Measurements from ENCODE around the gene PRPF40A. TPM values are rescaled to one million over a fixed set of nuclear protein-coding genes. Genes with fewer than 3 reads are reported as not detected.

Gene PRPF40A
- total and polyA plus RNA-seq, 4 donors, result 22.7 to 73.3 (median 42.0) TPM

- Histone ChIP-seq H3K4me1 (ENCODE audit: control insufficient read depth in 1 of 2, insufficient read depth in 2 of 2, low read length in 2 of 2) (no peaks in the 10 kb centered on the region), H3K36me3 (ENCODE audit: control insufficient read depth in 1 of 2, insufficient read depth in 2 of 2, low read length in 1 of 2) (peaks cover 3 to 5% of the 10 kb centered on the region in 2 donors), H3K9me3 (ENCODE audit: control insufficient read depth, low read length) (no peaks in the 10 kb centered on the region), H3K4me3 (ENCODE audit: low read length in 2 of 2) (no peak overlapping the region), H3K27ac (ENCODE audit: low read depth in 1 of 2, low read length in 2 of 2) (no peak overlapping the region), H3K27me3 (ENCODE audit: control insufficient read depth in 1 of 2, insufficient read depth in 2 of 2, low read length in 1 of 2) (no peaks in the 10 kb centered on the region)
- intact Hi-C loops (cut with DNase I), result no loop called here
- ATAC-seq (ENCODE audit: low FRiP score) (no peak), DNase-seq (no peak)
- WGBS, 2 donors, result 96% methylated on average over 5 of the region's 5 CpGs
These were observed 102.1 kb downstream of the PRPF40A start for GRCh38 chr2:152615177-152615576.

GRCh38 chr2:152613235-152613634, 104.0 kb downstream of the PRPF40A start:
- Histone ChIP-seq H3K4me3 (ENCODE audit: low read length in 2 of 2) (no peak overlapping the region), H3K4me1 (ENCODE audit: control insufficient read depth in 1 of 2, insufficient read depth in 2 of 2, low read length in 2 of 2) (no peaks in the 10 kb centered on the region), H3K9me3 (ENCODE audit: control insufficient read depth, low read length) (no peaks in the 10 kb centered on the region), H3K27ac (ENCODE audit: low read depth in 1 of 2, low read length in 2 of 2) (no peak overlapping the region), H3K36me3 (ENCODE audit: control insufficient read depth in 1 of 2, insufficient read depth in 2 of 2, low read length in 1 of 2) (peaks cover 0 to 2% of the 10 kb centered on the region in 2 donors), H3K27me3 (ENCODE audit: control insufficient read depth in 1 of 2, insufficient read depth in 2 of 2, low read length in 1 of 2) (no peaks in the 10 kb centered on the region)
- DNase-seq, result no peak
- no peak for ATAC-seq (ENCODE audit: low FRiP score)
- intact Hi-C loops (cut with DNase I), result no loop called here
- 70 to 71% methylated on average over 2 of the region's 2 CpGs for WGBS, 2 donors

- DNase-seq (peak in 1 of 2 donors; percentile 62), ATAC-seq (ENCODE audit: low FRiP score) (peak; percentile 90)
- no peak overlapping the region for H3K27ac ChIP-seq (ENCODE audit: low read depth in 1 of 2, low read length in 2 of 2)
- H3K27me3 ChIP-seq (ENCODE audit: control insufficient read depth in 1 of 2, insufficient read depth in 2 of 2, low read length in 1 of 2), result no peaks in the 10 kb centered on the region
- intact Hi-C loops (cut with DNase I), result no loop called here
- WGBS, 2 donors, result 68 to 73% methylated on average over 5 of the region's 5 CpGs
- H3K4me3 ChIP-seq (ENCODE audit: low read length in 2 of 2), result no peak overlapping the region
- no peaks in the 10 kb centered on the region for H3K36me3 ChIP-seq (ENCODE audit: control insufficient read depth in 1 of 2, insufficient read depth in 2 of 2, low read length in 1 of 2)
- H3K9me3 ChIP-seq (ENCODE audit: control insufficient read depth, low read length), result no peaks in the 10 kb centered on the region
- peaks cover 0 to 2% of the 10 kb centered on the region in 2 donors for H3K4me1 ChIP-seq (ENCODE audit: control insufficient read depth in 1 of 2, insufficient read depth in 2 of 2, low read length in 2 of 2)
These were observed 105.6 kb downstream of the PRPF40A start for GRCh38 chr2:152611458-152612231.

- DNase-seq (no peak), ATAC-seq (ENCODE audit: low FRiP score) (no peak)
- peaks cover 0 to 2% of the 10 kb centered on the region in 2 donors for H3K4me1 ChIP-seq (ENCODE audit: control insufficient read depth in 1 of 2, insufficient read depth in 2 of 2, low read length in 2 of 2)
- no peak overlapping the region for H3K27ac ChIP-seq (ENCODE audit: low read depth in 1 of 2, low read length in 2 of 2)
- H3K9me3 ChIP-seq (ENCODE audit: control insufficient read depth, low read length), result no peaks in the 10 kb centered on the region
- intact Hi-C loops (cut with DNase I), result no loop called here
- 40 to 95% methylated on average over 1 of the region's 1 CpG for WGBS, 2 donors
- H3K27me3 ChIP-seq (ENCODE audit: control insufficient read depth in 1 of 2, insufficient read depth in 2 of 2, low read length in 1 of 2), result no peaks in the 10 kb centered on the region
- no peak overlapping the region for H3K4me3 ChIP-seq (ENCODE audit: low read length in 2 of 2)
- H3K36me3 ChIP-seq (ENCODE audit: control insufficient read depth in 1 of 2, insufficient read depth in 2 of 2, low read length in 1 of 2), result no peaks in the 10 kb centered on the region
These were observed 107.6 kb downstream of the PRPF40A start for GRCh38 chr2:152609699-152610098.

GRCh38 chr2:152609154-152609553, 108.1 kb downstream of the PRPF40A start:
- Histone ChIP-seq H3K36me3 (ENCODE audit: control insufficient read depth in 1 of 2, insufficient read depth in 2 of 2, low read length in 1 of 2) (no peaks in the 10 kb centered on the region), H3K4me3 (ENCODE audit: low read length in 2 of 2) (no peak overlapping the region), H3K27me3 (ENCODE audit: control insufficient read depth in 1 of 2, insufficient read depth in 2 of 2, low read length in 1 of 2) (no peaks in the 10 kb centered on the region), H3K27ac (ENCODE audit: low read depth in 1 of 2, low read length in 2 of 2) (no peak overlapping the region), H3K9me3 (ENCODE audit: control insufficient read depth, low read length) (no peaks in the 10 kb centered on the region), H3K4me1 (ENCODE audit: control insufficient read depth in 1 of 2, insufficient read depth in 2 of 2, low read length in 2 of 2) (peaks cover 0 to 2% of the 10 kb centered on the region in 2 donors)
- DNase-seq, result no peak
- 72 to 76% methylated on average over 2 of the region's 2 CpGs for WGBS, 2 donors
- ATAC-seq (ENCODE audit: low FRiP score), result no peak
- intact Hi-C loops (cut with DNase I), result no loop called here

- ATAC-seq (ENCODE audit: low FRiP score) (no peak), DNase-seq (no peak)
- H3K27ac ChIP-seq (ENCODE audit: low read depth in 1 of 2, low read length in 2 of 2), result no peak overlapping the region
- WGBS, 2 donors, result 87 to 96% methylated on average over 7 of the region's 7 CpGs
- H3K36me3 ChIP-seq (ENCODE audit: control insufficient read depth in 1 of 2, insufficient read depth in 2 of 2, low read length in 1 of 2), result no peaks in the 10 kb centered on the region
- no peaks in the 10 kb centered on the region for H3K27me3 ChIP-seq (ENCODE audit: control insufficient read depth in 1 of 2, insufficient read depth in 2 of 2, low read length in 1 of 2)
- peaks cover 0 to 2% of the 10 kb centered on the region in 2 donors for H3K4me1 ChIP-seq (ENCODE audit: control insufficient read depth in 1 of 2, insufficient read depth in 2 of 2, low read length in 2 of 2)
- H3K9me3 ChIP-seq (ENCODE audit: control insufficient read depth, low read length), result no peaks in the 10 kb centered on the region
- intact Hi-C loops (cut with DNase I), result no loop called here
- H3K4me3 ChIP-seq (ENCODE audit: low read length in 2 of 2), result no peak overlapping the region
These were observed 109.4 kb downstream of the PRPF40A start for GRCh38 chr2:152607793-152608300.

- Histone ChIP-seq H3K27ac (ENCODE audit: low read depth in 1 of 2, low read length in 2 of 2) (no peak overlapping the region), H3K4me3 (ENCODE audit: low read length in 2 of 2) (no peak overlapping the region), H3K27me3 (ENCODE audit: control insufficient read depth in 1 of 2, insufficient read depth in 2 of 2, low read length in 1 of 2) (no peaks in the 10 kb centered on the region), H3K36me3 (ENCODE audit: control insufficient read depth in 1 of 2, insufficient read depth in 2 of 2, low read length in 1 of 2) (no peaks in the 10 kb centered on the region), H3K9me3 (ENCODE audit: control insufficient read depth, low read length) (no peaks in the 10 kb centered on the region), H3K4me1 (ENCODE audit: control insufficient read depth in 1 of 2, insufficient read depth in 2 of 2, low read length in 2 of 2) (peaks cover 0 to 2% of the 10 kb centered on the region in 2 donors)
- intact Hi-C loops (cut with DNase I), result no loop called here
- DNase-seq (no peak), ATAC-seq (ENCODE audit: low FRiP score) (no peak)
- WGBS, 2 donors, result 7 to 13% methylated on average over 2 of the region's 2 CpGs
These were observed 110.3 kb downstream of the PRPF40A start for GRCh38 chr2:152606941-152607340.

- no peak overlapping the region for H3K27ac ChIP-seq (ENCODE audit: low read depth in 1 of 2, low read length in 2 of 2)
- ATAC-seq (ENCODE audit: low FRiP score) (no peak), DNase-seq (no peak)
- H3K4me1 ChIP-seq (ENCODE audit: control insufficient read depth in 1 of 2, insufficient read depth in 2 of 2, low read length in 2 of 2), result peaks cover 0 to 2% of the 10 kb centered on the region in 2 donors
- intact Hi-C loops (cut with DNase I), result no loop called here
- 86 to 92% methylated on average over 1 of the region's 1 CpG for WGBS, 2 donors
- no peaks in the 10 kb centered on the region for H3K36me3 ChIP-seq (ENCODE audit: control insufficient read depth in 1 of 2, insufficient read depth in 2 of 2, low read length in 1 of 2)
- no peak overlapping the region for H3K4me3 ChIP-seq (ENCODE audit: low read length in 2 of 2)
- no peaks in the 10 kb centered on the region for H3K27me3 ChIP-seq (ENCODE audit: control insufficient read depth in 1 of 2, insufficient read depth in 2 of 2, low read length in 1 of 2)
- no peaks in the 10 kb centered on the region for H3K9me3 ChIP-seq (ENCODE audit: control insufficient read depth, low read length)
These were observed 111.2 kb downstream of the PRPF40A start for GRCh38 chr2:152606081-152606480.

GRCh38 chr2:152603166-152603565, 114.1 kb downstream of the PRPF40A start:
- intact Hi-C loops (cut with DNase I), result no loop called here

More at GRCh38 chr2:152603166-152603565, 114.1 kb downstream of the PRPF40A start:
- Histone ChIP-seq H3K27me3 (ENCODE audit: control insufficient read depth in 1 of 2, insufficient read depth in 2 of 2, low read length in 1 of 2) (no peaks in the 10 kb centered on the region), H3K4me1 (ENCODE audit: control insufficient read depth in 1 of 2, insufficient read depth in 2 of 2, low read length in 2 of 2) (peaks cover 0 to 2% of the 10 kb centered on the region in 2 donors), H3K27ac (ENCODE audit: low read depth in 1 of 2, low read length in 2 of 2) (no peak overlapping the region), H3K9me3 (ENCODE audit: control insufficient read depth, low read length) (no peaks in the 10 kb centered on the region), H3K4me3 (ENCODE audit: low read length in 2 of 2) (no peak overlapping the region), H3K36me3 (ENCODE audit: control insufficient read depth in 1 of 2, insufficient read depth in 2 of 2, low read length in 1 of 2) (no peaks in the 10 kb centered on the region)
- ATAC-seq (ENCODE audit: low FRiP score) (no peak), DNase-seq (no peak)
- 85 to 93% methylated on average over 3 of the region's 3 CpGs for whole genome bisulfite sequencing, 2 donors
